Measurements from ENCODE around the gene TAPBP.
"Not testable (repeated sequence)": the region's sequence is repeated elsewhere in the genome, so short reads cannot be mapped to it uniquely, and the experiment has no call there.

Gene TAPBP

DNA sequence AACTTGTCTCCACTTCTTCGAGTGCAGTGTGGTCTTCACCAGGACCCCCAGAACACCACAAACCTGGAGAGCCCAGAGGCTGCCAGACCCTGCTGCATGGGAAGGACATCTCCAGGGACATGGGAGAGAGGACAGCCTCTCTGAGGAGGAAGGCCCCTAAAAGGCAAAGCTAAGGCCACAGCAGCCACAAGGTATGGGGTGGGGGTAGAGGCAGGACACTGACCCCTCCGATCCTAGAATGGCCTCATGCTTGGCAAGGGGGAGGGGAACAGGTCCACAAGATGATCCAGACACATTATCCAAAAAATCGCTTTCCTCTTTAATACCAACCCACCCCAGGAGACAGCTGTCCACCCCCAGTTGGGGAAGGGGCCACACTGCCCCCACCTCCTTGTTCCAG, 35.1 kb downstream of the TAPBP start:
- Mint-ChIP-seq H3K9me3 (no peaks in the 10 kb centered on the region), H3K4me1 (ENCODE audit: low read depth) (peaks cover 51% of the 10 kb centered on the region), H3K36me3 (ENCODE audit: low read depth) (peaks cover 93% of the 10 kb centered on the region), H3K27me3 (no peaks in the 10 kb centered on the region), H3K27ac (peak overlapping the region; percentile 93), H3K4me3 (peak overlapping the region; percentile 78)
- DNase-seq, result no peak

DNA sequence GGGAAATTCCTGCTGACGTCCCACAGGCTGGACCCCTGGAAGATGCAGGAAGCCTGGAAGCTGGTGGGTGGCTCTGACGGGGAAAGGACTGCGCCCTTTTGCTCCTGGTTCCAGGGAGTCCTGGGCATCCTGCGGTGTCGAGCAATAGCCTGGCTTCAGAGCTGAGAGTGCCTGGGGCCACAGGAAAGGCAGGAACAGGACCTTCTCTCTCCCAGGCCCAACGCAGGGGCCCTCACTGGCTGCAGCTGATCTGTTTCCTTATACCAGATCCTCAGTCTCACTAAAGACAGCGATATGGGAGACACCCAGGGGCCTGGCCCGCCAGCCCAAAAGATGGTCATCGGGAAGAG, 35.5 kb downstream of the TAPBP start:
- DNase-seq, result no peak
- peak overlapping the region; percentile 93 for H3K27ac Mint-ChIP-seq
- H3K4me3 Mint-ChIP-seq, result peak overlapping the region; percentile 78
- peaks cover 51% of the 10 kb centered on the region for H3K4me1 Mint-ChIP-seq (ENCODE audit: low read depth)
- no peaks in the 10 kb centered on the region for H3K27me3 Mint-ChIP-seq
- no peaks in the 10 kb centered on the region for H3K9me3 Mint-ChIP-seq
- H3K36me3 Mint-ChIP-seq (ENCODE audit: low read depth), result peaks cover 93% of the 10 kb centered on the region

DNA sequence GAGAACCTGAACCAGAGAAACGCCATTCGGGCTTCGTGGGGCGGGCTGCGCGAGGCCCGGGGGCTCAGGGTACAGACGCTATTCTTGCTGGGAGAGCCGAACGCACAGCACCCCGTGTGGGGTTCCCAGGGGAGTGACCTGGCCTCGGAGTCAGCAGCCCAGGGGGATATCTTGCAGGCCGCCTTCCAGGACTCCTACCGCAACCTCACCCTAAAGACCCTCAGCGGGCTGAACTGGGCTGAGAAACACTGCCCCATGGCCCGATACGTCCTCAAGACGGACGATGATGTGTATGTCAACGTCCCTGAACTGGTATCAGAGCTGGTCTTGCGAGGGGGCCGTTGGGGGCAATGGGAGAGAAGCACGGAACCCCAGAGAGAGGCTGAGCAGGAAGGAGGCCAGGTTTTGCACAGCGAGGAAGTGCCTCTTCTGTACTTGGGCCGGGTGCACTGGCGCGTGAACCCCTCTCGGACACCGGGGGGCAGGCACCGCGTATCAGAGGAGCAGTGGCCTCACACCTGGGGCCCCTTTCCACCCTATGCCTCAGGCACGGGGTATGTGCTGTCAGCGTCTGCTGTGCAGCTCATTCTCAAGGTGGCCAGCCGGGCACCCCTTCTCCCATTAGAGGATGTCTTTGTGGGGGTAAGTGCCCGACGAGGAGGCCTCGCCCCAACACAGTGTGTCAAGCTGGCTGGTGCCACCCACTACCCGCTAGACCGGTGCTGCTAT, 36.1 kb downstream of the TAPBP start:
- DNase-seq, result no peak
- peak overlapping the region; percentile 78 for H3K4me3 Mint-ChIP-seq
- H3K4me1 Mint-ChIP-seq (ENCODE audit: low read depth), result peaks cover 51% of the 10 kb centered on the region
- peaks cover 93% of the 10 kb centered on the region for H3K36me3 Mint-ChIP-seq (ENCODE audit: low read depth)
- H3K27ac Mint-ChIP-seq, result peak overlapping the region; percentile 93
- H3K27me3 Mint-ChIP-seq, result no peaks in the 10 kb centered on the region
- no peaks in the 10 kb centered on the region for H3K9me3 Mint-ChIP-seq

GRCh38 chr6:33276864-33277662, 36.8 kb downstream of the TAPBP start, which contains the start of gene B3GALT4:
TSS of gene B3GALT4 (plus strand) at chr6:33277123. CDS start at chr6:33277420, 297 bp downstream.
- H3K36me3 Mint-ChIP-seq (ENCODE audit: low read depth), result peaks cover 94% of the 10 kb centered on the region
- H3K4me3 Mint-ChIP-seq, result peak within 1 kb of the TSS; percentile 98
- no peaks in the 10 kb centered on the region for H3K27me3 Mint-ChIP-seq
- H3K9me3 Mint-ChIP-seq, result no peaks in the 10 kb centered on the region
- H3K4me1 Mint-ChIP-seq (ENCODE audit: low read depth), result peaks cover 51% of the 10 kb centered on the region
- H3K27ac Mint-ChIP-seq, result peak within 1 kb of the TSS; percentile 100
- peak; percentile 89 for DNase-seq

GRCh38 chr6:33276581-33276863, 37.4 kb downstream of the TAPBP start:
- Mint-ChIP-seq H3K9me3 (no peaks in the 10 kb centered on the region), H3K4me1 (ENCODE audit: low read depth) (peaks cover 51% of the 10 kb centered on the region), H3K27me3 (no peaks in the 10 kb centered on the region), H3K36me3 (ENCODE audit: low read depth) (peaks cover 94% of the 10 kb centered on the region), H3K27ac (peak overlapping the region; percentile 100), H3K4me3 (peak overlapping the region; percentile 98)
- no peak for DNase-seq

DNA sequence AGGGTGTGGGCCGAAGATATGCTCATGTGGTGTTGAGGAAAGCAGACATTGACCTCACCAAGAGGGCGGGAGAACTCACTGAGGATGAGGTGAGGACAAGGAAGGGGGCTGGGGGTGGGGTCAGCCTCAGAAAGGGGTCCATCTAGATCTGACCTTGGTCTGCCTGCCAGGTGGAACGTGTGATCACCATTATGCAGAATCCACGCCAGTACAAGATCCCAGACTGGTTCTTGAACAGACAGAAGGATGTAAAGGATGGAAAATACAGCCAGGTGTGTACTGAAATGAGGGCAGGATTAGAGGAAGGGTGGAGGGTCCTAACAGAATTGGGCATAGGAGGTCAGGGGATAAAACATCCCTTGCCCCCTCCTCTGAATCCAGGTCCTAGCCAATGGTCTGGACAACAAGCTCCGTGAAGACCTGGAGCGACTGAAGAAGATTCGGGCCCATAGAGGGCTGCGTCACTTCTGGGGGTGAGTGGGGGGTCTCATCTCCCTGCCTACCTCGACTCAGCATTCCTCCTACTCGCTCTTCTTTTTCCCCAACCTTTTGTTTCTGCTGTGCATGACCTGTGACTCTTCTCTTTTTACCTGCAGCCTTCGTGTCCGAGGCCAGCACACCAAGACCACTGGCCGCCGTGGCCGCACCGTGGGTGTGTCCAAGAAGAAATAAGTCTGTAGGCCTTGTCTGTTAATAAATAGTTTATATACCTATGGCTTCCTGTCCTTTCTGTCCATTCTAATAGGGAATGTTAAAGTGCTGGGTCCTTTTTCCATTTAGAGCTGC, 37.9 kb downstream of the TAPBP start:
- H3K9me3 Mint-ChIP-seq, H3K27me3 Mint-ChIP-seq, DNase-seq: not testable (repeated sequence)
- H3K27ac Mint-ChIP-seq, result peak overlapping the region; percentile 100
- H3K4me3 Mint-ChIP-seq, result peak overlapping the region; percentile 98
- H3K4me1 Mint-ChIP-seq (ENCODE audit: low read depth), result peaks cover 46% of the 10 kb centered on the region
- H3K36me3 Mint-ChIP-seq (ENCODE audit: low read depth), result peaks cover 94% of the 10 kb centered on the region

DNA sequence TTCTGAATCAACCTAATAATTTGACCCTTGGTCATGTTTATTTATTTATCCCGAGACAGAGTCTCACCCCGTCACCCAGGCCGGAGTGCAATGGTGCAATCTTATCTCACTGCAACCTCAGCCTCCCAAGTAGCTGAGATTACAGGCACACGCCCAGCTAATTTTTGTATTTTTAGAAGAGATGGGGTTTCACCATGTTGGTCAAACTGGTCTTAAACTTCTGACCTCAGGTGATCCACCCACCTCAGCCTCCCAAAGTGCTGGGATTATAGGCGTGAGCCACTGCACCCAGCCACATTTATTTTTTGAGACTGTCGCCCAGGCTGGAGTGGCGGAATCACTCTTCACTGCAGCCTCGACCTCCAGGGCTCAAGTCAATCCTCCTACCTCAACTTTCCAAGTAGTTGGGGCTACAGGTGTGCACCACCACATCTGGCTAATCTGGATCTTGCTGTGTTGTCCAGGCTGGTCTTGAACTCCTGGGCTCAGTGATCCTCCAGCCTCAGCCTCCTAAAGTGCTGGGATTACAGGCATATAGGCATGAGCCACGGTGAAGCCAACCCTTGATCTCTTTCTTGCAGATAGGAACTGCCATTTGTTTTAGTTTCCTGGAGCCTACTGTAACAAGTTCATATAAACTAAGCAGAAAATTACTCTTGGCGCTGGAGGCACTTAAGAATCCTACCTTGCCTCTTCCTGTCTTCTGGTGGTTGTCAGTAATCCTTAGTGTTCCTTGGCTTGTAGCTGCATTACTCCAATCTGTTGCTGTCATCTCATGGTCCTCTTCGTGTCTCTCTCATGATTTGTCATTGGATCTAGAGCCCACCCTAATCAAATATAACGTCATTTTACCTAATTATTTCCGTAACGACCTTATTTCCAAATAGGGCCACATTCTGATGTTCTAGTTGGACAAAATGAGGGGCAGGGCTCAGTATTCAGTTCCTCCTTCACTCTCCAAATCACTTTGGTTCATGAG, 39.7 kb downstream of the TAPBP start:
- Mint-ChIP-seq H3K27ac (peak overlapping the region; percentile 100), H3K27me3 (no peaks in the 10 kb centered on the region), H3K36me3 (ENCODE audit: low read depth) (peaks cover 86% of the 10 kb centered on the region), H3K9me3 (no peaks in the 10 kb centered on the region), H3K4me1 (ENCODE audit: low read depth) (peaks cover 50% of the 10 kb centered on the region), H3K4me3 (peak overlapping the region; percentile 98)
- DNase-seq, result peak; percentile 47

DNA sequence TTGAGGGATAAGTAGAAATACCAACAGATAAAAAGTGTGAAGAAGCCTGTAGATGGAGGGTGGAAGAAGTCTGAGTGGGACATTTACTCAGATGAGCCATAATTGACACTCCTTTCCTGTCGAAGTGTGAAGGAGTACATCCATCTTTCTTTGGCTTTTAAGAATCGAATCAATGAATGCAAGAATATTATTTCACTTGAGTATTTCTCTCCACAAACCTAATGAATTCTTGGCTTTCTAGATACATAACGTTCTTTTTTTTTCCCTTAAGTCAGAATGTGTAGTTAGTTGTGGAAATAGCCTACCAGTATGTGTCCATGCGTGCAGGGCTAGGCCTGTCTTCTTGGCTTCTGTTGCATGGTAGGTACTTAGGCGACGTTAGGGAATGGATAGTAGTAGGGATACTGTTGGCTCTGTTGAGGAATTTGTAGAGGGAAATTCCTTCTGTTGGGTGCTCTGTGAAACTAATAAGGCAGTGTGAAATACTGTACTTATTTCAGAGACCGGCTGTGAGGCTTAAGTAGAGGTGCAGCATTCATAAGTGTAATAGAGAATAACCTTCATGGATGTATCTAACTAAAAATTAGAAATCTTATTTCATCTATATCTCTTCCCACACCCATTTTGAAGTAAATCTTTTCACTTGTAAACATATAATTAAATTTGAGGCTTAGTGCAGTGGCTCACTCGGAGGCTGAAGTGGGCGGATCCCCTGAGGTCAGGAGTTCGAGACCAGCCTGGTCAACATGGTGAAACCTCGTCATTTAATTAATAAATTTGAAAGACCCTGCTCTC, 40.6 kb downstream of the TAPBP start:
- Mint-ChIP-seq H3K4me3 (peak overlapping the region; percentile 98), H3K36me3 (ENCODE audit: low read depth) (peaks cover 86% of the 10 kb centered on the region), H3K27ac (peak overlapping the region; percentile 100), H3K4me1 (ENCODE audit: low read depth) (peaks cover 47% of the 10 kb centered on the region), H3K9me3 (no peaks in the 10 kb centered on the region), H3K27me3 (no peaks in the 10 kb centered on the region)
- no peak for DNase-seq

- H3K27ac Mint-ChIP-seq, result peak overlapping the region; percentile 100
- no peaks in the 10 kb centered on the region for H3K27me3 Mint-ChIP-seq
- H3K4me1 Mint-ChIP-seq (ENCODE audit: low read depth), result peaks cover 42% of the 10 kb centered on the region
- peaks cover 89% of the 10 kb centered on the region for H3K36me3 Mint-ChIP-seq (ENCODE audit: low read depth)
- peak overlapping the region; percentile 98 for H3K4me3 Mint-ChIP-seq
- DNase-seq, result no peak
- no peaks in the 10 kb centered on the region for H3K9me3 Mint-ChIP-seq
Measured at GRCh38 chr6:33272275-33273128, 41.4 kb downstream of the TAPBP start.

GRCh38 chr6:33271468-33272274, 42.2 kb downstream of the TAPBP start, which contains the start of the genes RPS18 and VPS52:
TSS of gene RPS18 (plus strand) at chr6:33272075. CDS start at chr6:33272120, 45 bp downstream.
TSS of gene VPS52 (minus strand) at chr6:33271876. CDS start at chr6:33271675, 201 bp downstream.
- DNase-seq, result peak; percentile 92
- Mint-ChIP-seq H3K36me3 (ENCODE audit: low read depth) (peaks cover 93% of the 10 kb centered on the region), H3K4me1 (ENCODE audit: low read depth) (peaks cover 38% of the 10 kb centered on the region), H3K4me3 (peak within 1 kb of the TSS; percentile 98), H3K9me3 (no peaks in the 10 kb centered on the region), H3K27me3 (no peaks in the 10 kb centered on the region), H3K27ac (peak within 1 kb of the TSS; percentile 100)

DNA sequence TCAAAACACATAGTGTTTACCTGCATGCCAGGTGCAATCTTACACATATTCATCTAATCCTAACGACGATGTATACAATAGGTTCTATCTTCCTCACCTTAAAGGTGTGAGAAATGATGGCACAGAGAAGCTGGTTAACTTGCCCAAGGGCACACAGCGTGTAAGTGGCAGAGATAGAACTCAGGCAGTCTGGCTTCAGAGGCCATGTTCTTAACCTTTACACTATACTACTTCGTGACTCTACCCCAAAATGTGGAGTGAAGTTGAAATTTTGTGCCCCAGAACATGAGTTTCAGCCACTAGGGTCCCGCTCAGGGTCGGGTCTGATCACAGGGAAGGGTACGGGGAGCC, 42.8 kb downstream of the TAPBP start:
- Mint-ChIP-seq H3K27ac (peak overlapping the region; percentile 100), H3K36me3 (ENCODE audit: low read depth) (peaks cover 93% of the 10 kb centered on the region), H3K4me1 (ENCODE audit: low read depth) (peaks cover 32% of the 10 kb centered on the region), H3K4me3 (peak overlapping the region; percentile 98), H3K9me3 (no peaks in the 10 kb centered on the region), H3K27me3 (no peaks in the 10 kb centered on the region)
- no peak for DNase-seq

GRCh38 chr6:33264015-33264414, 49.9 kb downstream of the TAPBP start:
- H3K27ac Mint-ChIP-seq, result peak overlapping the region; percentile 9
- H3K36me3 Mint-ChIP-seq (ENCODE audit: low read depth), result peaks cover 95% of the 10 kb centered on the region
- H3K27me3 Mint-ChIP-seq, result no peaks in the 10 kb centered on the region
- peaks cover 7% of the 10 kb centered on the region for H3K4me1 Mint-ChIP-seq (ENCODE audit: low read depth)
- H3K4me3 Mint-ChIP-seq, result no peak overlapping the region
- no peak for DNase-seq
- H3K9me3 Mint-ChIP-seq, result no peaks in the 10 kb centered on the region
